ENCODE data around the gene MAT2B. TPM values are rescaled to one million over a fixed set of nuclear protein-coding genes. Genes with fewer than 3 reads are reported as not detected.
A peak's percentile ranks its signal among the peaks of the same experiment; 100 is the strongest.

Gene MAT2B
- 79.1 and 79.7 TPM in 2 replicates for total RNA-seq
- long read RNA-seq, transcript MAT2B-202 (7 exons, 2,103 nt) = minor isoform, 101 of 392 reads
- long read RNA-seq, transcript MAT2B-201 (7 exons, 2,226 nt) = major isoform, 233 of 392 reads
- long read RNA-seq, partial matches to known transcripts = 33 of 392 reads
- long read RNA-seq, other reads (novel, unspliced or antisense) = 23 of 392 reads

GRCh38 chr5:163505368-163506094 lies at the start of gene MAT2B:
Gene MAT2B, plus strand, starts transcription at chr5:163505619. Its CDS starts 68 bp downstream, at chr5:163505687.
- Mint-ChIP-seq H3K27ac (ENCODE audit: unreplicated experiment) (peak within 1 kb of the TSS; percentile 100), H3K36me3 (ENCODE audit: low read depth) (peaks cover 3% of the 10 kb centered on the region), H3K9me3 (no peaks in the 10 kb centered on the region), H3K27me3 (ENCODE audit: low read depth) (peaks cover 4% of the 10 kb centered on the region), H3K4me3 (peak within 1 kb of the TSS; percentile 100), H3K4me1 (peaks cover 58% of the 10 kb centered on the region)
- TF ChIP-seq CTCF (conservative IDR thresholded peaks at IDR 0.05) = peak; percentile 63
- peak; percentile 85 for DNase-seq (ENCODE audit: low read depth, low spot score)

GRCh38 chr5:163456029-163456589 lies 49.3 kb upstream of the MAT2B start:
- Mint-ChIP-seq H3K9me3 (peaks cover 2% of the 10 kb centered on the region), H3K4me3 (peak overlapping the region; percentile 78), H3K27me3 (ENCODE audit: low read depth) (peaks cover 4% of the 10 kb centered on the region), H3K4me1 (peaks cover 28% of the 10 kb centered on the region), H3K27ac (ENCODE audit: unreplicated experiment) (no peak overlapping the region), H3K36me3 (ENCODE audit: low read depth) (peaks cover 21% of the 10 kb centered on the region)
- TF ChIP-seq CTCF (conservative IDR thresholded peaks at IDR 0.05) = no peak
- DNase-seq (ENCODE audit: low read depth, low spot score) = no peak

- Mint-ChIP-seq H3K4me3 (no peak overlapping the region), H3K9me3 (peaks cover 2% of the 10 kb centered on the region), H3K27ac (ENCODE audit: unreplicated experiment) (no peak overlapping the region), H3K27me3 (ENCODE audit: low read depth) (peaks cover 4% of the 10 kb centered on the region), H3K36me3 (ENCODE audit: low read depth) (peaks cover 21% of the 10 kb centered on the region), H3K4me1 (peaks cover 32% of the 10 kb centered on the region)
- no peak for TF ChIP-seq CTCF (conservative IDR thresholded peaks at IDR 0.05)
- DNase-seq (ENCODE audit: low read depth, low spot score) = no peak
Observed at GRCh38 chr5:163456840-163457239, 48.6 kb upstream of the MAT2B start.

- Mint-ChIP-seq H3K4me1 (peaks cover 44% of the 10 kb centered on the region), H3K36me3 (ENCODE audit: low read depth) (peaks cover 16% of the 10 kb centered on the region), H3K27me3 (ENCODE audit: low read depth) (peaks cover 4% of the 10 kb centered on the region), H3K27ac (ENCODE audit: unreplicated experiment) (peak overlapping the region; percentile 100), H3K4me3 (peak overlapping the region; percentile 96), H3K9me3 (peaks cover 2% of the 10 kb centered on the region)
- no peak for TF ChIP-seq CTCF (conservative IDR thresholded peaks at IDR 0.05)
- DNase-seq (ENCODE audit: low read depth, low spot score) = no peak
Observed at GRCh38 chr5:163458778-163459385, 46.5 kb upstream of the MAT2B start.

GRCh38 chr5:163459462-163459818 lies 46.0 kb upstream of the MAT2B start:
- H3K36me3 Mint-ChIP-seq (ENCODE audit: low read depth) = peaks cover 16% of the 10 kb centered on the region
- no peak for TF ChIP-seq CTCF (conservative IDR thresholded peaks at IDR 0.05)
- peaks cover 4% of the 10 kb centered on the region for H3K27me3 Mint-ChIP-seq (ENCODE audit: low read depth)
- H3K4me3 Mint-ChIP-seq = peak overlapping the region; percentile 96
- H3K27ac Mint-ChIP-seq (ENCODE audit: unreplicated experiment) = peak overlapping the region; percentile 100
- H3K9me3 Mint-ChIP-seq = peaks cover 2% of the 10 kb centered on the region
- DNase-seq (ENCODE audit: low read depth, low spot score) = no peak
- H3K4me1 Mint-ChIP-seq = peaks cover 44% of the 10 kb centered on the region

All from neural crest cell (in vitro differentiated cells).